ENCODE results near the gene SFRP5. TPM values are rescaled to one million over a fixed set of nuclear protein-coding genes. Genes with fewer than 3 reads are reported as not detected.

Gene SFRP5
- total and polyA plus RNA-seq, 2 of the 13 experiments (the other 11 are each of a cell fraction or from before 2014, with no cell fraction given) = 0.32 to 1.7 TPM

DNA sequence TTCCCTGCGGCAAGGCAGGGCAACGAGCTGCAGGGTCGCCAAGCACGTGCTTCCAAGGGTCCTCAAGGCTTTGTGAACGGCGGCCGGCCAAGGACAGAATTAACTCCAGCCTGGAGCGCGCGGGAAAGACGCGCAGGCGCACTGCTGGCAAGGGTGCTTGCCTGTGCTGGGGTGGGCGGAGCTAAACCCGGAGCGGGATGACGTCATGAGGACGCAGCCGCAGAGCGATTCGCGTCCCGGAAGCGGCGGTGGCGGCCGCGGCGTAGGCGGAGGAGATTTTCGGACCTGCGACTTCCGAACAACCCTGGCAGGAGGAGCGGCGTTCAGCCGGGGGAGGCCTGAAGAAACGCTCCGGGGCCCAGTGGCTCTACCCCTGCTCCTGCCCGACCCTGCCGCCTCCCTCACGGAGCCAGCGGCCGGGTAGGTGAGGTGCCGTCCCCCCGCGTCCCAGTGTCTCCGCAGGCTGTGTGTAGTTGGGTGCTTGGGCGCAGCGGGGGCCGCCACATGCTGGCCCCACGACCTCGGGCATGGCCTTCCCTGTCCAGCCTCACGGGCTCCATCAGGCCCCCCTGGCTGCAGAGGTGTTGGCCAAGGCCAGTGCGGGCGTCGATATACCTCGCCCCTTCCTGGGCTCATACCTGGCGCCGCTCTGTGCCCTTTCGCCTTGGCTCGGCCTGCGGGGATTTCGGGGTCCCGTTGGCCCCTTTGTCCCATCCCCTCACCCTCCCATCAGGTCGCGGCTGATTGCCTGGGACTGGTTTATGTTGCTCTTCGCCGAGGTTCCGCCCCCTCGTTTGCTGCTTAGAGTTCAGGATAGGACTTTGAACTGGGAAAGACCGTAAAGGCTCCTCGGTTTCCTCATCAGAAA lies 34.7 kb downstream of the SFRP5 start, which contains the start of gene ZFYVE27 (continued):
- TF ChIP-seq ZSCAN20 (CRISPR knock-in tag; IDR thresholded peaks at IDR 0.05; ENCODE audit: borderline replicate concordance) = 0 out of 2 replicates have a peak, but pooled peaks have one; percentile 54
- TF ChIP-seq ZNF747 (CRISPR knock-in tag; IDR thresholded peaks at IDR 0.05; ENCODE audit: borderline replicate concordance) = peak; percentile 43; the same call in 1 of the 2 replicates
- TF ChIP-seq PAF1 (CRISPR knock-in tag; IDR thresholded peaks at IDR 0.05) = no peak
- TF ChIP-seq, protein P1, sequence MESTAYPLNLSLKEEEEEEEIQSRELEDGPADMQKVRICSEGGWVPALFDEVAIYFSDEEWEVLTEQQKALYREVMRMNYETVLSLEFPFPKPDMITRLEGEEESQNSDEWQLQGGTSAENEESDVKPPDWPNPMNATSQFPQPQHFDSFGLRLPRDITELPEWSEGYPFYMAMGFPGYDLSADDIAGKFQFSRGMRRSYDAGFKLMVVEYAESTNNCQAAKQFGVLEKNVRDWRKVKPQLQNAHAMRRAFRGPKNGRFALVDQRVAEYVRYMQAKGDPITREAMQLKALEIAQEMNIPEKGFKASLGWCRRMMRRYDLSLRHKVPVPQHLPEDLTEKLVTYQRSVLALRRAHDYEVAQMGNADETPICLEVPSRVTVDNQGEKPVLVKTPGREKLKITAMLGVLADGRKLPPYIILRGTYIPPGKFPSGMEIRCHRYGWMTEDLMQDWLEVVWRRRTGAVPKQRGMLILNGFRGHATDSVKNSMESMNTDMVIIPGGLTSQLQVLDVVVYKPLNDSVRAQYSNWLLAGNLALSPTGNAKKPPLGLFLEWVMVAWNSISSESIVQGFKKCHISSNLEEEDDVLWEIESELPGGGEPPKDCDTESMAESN (CRISPR knock-in tag; conservative IDR thresholded peaks at IDR 0.05) = peak; percentile 96; the same call in 1 of the 2 replicates
- no peak for TF ChIP-seq POLR2AphosphoS2 (IDR thresholded peaks at IDR 0.05; ENCODE audit: low read depth, low read length)
- peak; percentile 92 for TF ChIP-seq GMEB1 (CRISPR knock-in tag; IDR thresholded peaks at IDR 0.05; ENCODE audit: borderline replicate concordance)
- peak; percentile 99 for TF ChIP-seq IKZF4 (CRISPR knock-in tag; IDR thresholded peaks at IDR 0.05; ENCODE audit: borderline replicate concordance, low read depth, not compliant biosample characterization)
- peak; percentile 85 for TF ChIP-seq ARHGAP35 (CRISPR knock-in tag; IDR thresholded peaks at IDR 0.05; ENCODE audit: borderline replicate concordance)
- peak; percentile 82 for TF ChIP-seq ZFX (CRISPR knock-in tag; IDR thresholded peaks at IDR 0.05; ENCODE audit: low read depth)
- no peak for TF ChIP-seq SP1 (IDR thresholded peaks at IDR 0.05)
- peak; percentile 66 for TF ChIP-seq SP1 (CRISPR knock-in tag; IDR thresholded peaks at IDR 0.05)
- peak; percentile 73; the same call in 1 of the 2 replicates for TF ChIP-seq ZNF333 (CRISPR knock-in tag; IDR thresholded peaks at IDR 0.05; ENCODE audit: borderline replicate concordance)
- peak; percentile 91; the same call in 1 of the 2 replicates for TF ChIP-seq ZNF678 (CRISPR knock-in tag; IDR thresholded peaks at IDR 0.05)
- peak; percentile 73 for TF ChIP-seq SRSF1 (optimal IDR thresholded peaks at IDR 0.05; ENCODE audit: low read depth, low read length)
- peak; percentile 55; the same call in 1 of the 2 replicates for TF ChIP-seq ZNF281 (CRISPR knock-in tag; IDR thresholded peaks at IDR 0.05; ENCODE audit: borderline replicate concordance)
- TF ChIP-seq, protein P2, sequence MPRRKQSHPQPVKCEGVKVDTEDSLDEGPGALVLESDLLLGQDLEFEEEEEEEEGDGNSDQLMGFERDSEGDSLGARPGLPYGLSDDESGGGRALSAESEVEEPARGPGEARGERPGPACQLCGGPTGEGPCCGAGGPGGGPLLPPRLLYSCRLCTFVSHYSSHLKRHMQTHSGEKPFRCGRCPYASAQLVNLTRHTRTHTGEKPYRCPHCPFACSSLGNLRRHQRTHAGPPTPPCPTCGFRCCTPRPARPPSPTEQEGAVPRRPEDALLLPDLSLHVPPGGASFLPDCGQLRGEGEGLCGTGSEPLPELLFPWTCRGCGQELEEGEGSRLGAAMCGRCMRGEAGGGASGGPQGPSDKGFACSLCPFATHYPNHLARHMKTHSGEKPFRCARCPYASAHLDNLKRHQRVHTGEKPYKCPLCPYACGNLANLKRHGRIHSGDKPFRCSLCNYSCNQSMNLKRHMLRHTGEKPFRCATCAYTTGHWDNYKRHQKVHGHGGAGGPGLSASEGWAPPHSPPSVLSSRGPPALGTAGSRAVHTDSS (CRISPR knock-in tag; conservative IDR thresholded peaks at IDR 0.05) = no peak
- TF ChIP-seq SYNCRIP (IDR thresholded peaks at IDR 0.05; ENCODE audit: insufficient read depth, low read depth, low read length) = no peak
- peak; percentile 97 for TF ChIP-seq ZNF773 (CRISPR knock-in tag; IDR thresholded peaks at IDR 0.05; ENCODE audit: borderline replicate concordance)
- peak; percentile 97; the same call in 1 of the 2 replicates for TF ChIP-seq ZFP37 (CRISPR knock-in tag; IDR thresholded peaks at IDR 0.05; ENCODE audit: borderline replicate concordance)
